Activated T-helper 1 cell treated with anti-CD3 and anti-CD28 coated beads, Interleukin-12 subunit alpha, Interleukin-12 subunit beta, Interleukin-2, Interleukin-4 antibody, amounts not matched to agents 30 ng/mL and 10 ng/mL and 1 ng/mL, durations not matched to agents 14 hours and 24 hours and 36 hours (primary cell): ENCODE measurements around the gene GANC. TPM values are rescaled to one million over a fixed set of nuclear protein-coding genes. Genes with fewer than 3 reads are reported as not detected.

Experiments used
- DNase-seq: peaks from one replicate; pipeline ENCODE4 v3.0.0; 2021; ENCODE audit warnings: low spot score
- H3K27ac Mint-ChIP-seq: one replicate; pipeline ENCODE4 v1.8.0; 2021; ENCODE audit warnings: mild to moderate bottlenecking, mixed read lengths
- H3K27me3 Mint-ChIP-seq: one replicate; pipeline ENCODE4 v1.8.0; 2022; ENCODE audit warnings: mild to moderate bottlenecking, moderate library complexity, mixed read lengths; ENCODE audit not compliant: insufficient read depth
- H3K36me3 Mint-ChIP-seq: one replicate; pipeline ENCODE4 v1.8.0; 2021; ENCODE audit warnings: low read depth, mixed read lengths
- H3K4me1 Mint-ChIP-seq: one replicate; pipeline ENCODE4 v1.8.0; 2021; ENCODE audit warnings: low read depth, mixed read lengths
- H3K4me3 Mint-ChIP-seq: one replicate; pipeline ENCODE4 v1.8.0; 2021; ENCODE audit warnings: mild to moderate bottlenecking, moderate library complexity, mixed read lengths
- H3K9me3 Mint-ChIP-seq: one replicate; pipeline ENCODE4 v1.8.0; 2021; ENCODE audit warnings: mixed read lengths
- intact Hi-C: fragments of 100-400 bp; cut with micrococcal nuclease; formaldehyde crosslinking; loops from one replicate; pipeline ENCODE4 v1.15.1; 2024
- total RNA-seq: library from RNA; stranded (reverse); gene quantifications from 2 replicates; pipeline ENCODE4 v1.2.3, GENCODE V29; 2022

GANC gene
- total RNA-seq, 1 donor from 2014 or later: 15.2 TPM

DNA sequence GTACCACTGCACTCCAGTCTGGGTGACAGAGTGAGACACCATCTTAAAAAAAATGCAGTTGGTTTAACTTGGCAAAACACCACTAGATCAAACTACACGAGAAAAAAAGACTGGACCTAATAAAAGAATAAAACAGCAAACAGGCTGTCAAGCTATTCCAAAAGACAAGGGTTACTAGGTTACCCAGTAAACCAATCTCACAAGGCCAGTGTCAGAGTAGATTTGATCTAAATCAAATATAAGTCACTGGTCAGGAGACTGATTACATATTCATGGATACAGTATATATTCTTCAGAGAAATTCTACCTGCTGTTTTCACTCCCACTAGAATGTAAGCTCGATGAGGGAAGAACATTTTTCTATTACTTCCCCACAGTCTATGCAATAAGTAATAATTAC is 2.5 kb upstream of the GANC start:
- intact Hi-C loops: loop anchor here (5.0 kb wide), 3 partner anchors 202 to 868 kb away; partner anchors contain the start of genes MAPKBP1 and NDUFAF1

DNA sequence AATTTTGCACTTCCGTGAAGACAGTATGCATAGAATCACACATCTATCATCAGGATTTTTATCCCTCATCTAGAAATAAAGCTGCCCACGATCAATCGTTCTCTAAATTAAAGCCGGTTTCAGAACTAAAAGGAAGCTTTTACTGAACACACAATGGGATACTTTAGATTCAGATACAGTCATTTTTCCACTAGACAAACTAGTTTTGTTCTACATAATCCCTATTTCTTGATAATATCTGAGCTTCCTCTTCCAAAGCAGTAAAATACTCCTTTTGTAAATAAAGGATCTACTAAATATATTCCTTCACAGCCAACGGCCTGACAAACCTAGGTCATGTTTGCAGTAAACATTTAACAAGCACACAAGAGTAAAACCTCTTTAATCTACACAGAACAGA is 2.0 kb upstream of the GANC start:
- peak overlapping the region; percentile 16 for H3K4me3 Mint-ChIP-seq
- H3K27me3 Mint-ChIP-seq: no peaks in the 10 kb centered on the region
- DNase-seq: no peak
- no peak overlapping the region for H3K27ac Mint-ChIP-seq
- peaks cover 17% of the 10 kb centered on the region for H3K36me3 Mint-ChIP-seq
- intact Hi-C loops: loop anchor here (5.0 kb wide), 3 partner anchors 201 to 869 kb away; partner anchors contain the start of genes MAPKBP1 and NDUFAF1
- peaks cover 51% of the 10 kb centered on the region for H3K4me1 Mint-ChIP-seq
- H3K9me3 Mint-ChIP-seq: no peaks in the 10 kb centered on the region

More for the DNA sequence above, 2.5 kb upstream of the GANC start:
- peaks cover 22% of the 10 kb centered on the region for H3K36me3 Mint-ChIP-seq
- no peaks in the 10 kb centered on the region for H3K9me3 Mint-ChIP-seq
- H3K27ac Mint-ChIP-seq: no peak overlapping the region
- H3K27me3 Mint-ChIP-seq: no peaks in the 10 kb centered on the region
- H3K4me3 Mint-ChIP-seq: no peak overlapping the region
- DNase-seq: no peak
- peaks cover 51% of the 10 kb centered on the region for H3K4me1 Mint-ChIP-seq

DNA sequence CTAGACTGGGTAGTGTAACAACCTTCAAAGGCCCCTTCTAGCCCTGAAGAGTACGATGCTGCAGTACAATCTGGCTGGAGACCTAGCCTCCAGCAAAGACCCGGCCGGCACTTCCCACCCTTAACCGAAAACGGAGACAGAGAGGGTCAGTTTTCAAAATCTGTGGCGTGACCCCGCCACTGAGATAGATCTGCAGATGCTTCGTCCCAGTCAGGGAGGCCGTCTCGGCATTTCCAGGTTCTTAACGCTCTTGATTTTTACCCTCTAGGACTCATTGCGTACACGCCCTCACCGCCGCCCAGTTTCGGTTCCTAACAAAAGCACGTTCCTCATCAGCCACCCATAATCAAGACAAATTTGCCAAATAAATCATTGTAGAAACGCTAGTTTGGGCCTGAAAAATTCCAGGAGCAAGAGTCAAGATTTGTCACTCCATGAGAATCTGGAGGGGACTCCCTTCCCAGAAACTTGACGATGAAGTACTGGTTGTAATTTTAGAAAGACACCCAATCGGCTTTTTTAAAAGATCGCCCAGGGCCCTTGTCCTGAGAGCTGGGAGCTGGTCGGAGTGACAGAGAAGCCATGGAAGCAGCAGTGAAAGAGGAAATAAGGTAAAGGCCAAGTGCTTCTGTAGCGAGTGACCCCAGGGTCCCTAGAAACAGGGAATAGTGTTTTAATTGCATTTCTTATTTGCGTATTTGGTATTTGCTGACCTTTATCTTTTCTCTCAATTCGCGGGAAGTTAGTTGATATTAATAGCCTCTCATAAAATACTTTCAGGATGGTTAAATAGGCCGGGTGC is 1.1 kb downstream of the GANC start:
- H3K4me1 Mint-ChIP-seq: peaks cover 55% of the 10 kb centered on the region
- H3K4me3 Mint-ChIP-seq: peak overlapping the region; percentile 99
- DNase-seq: peak; percentile 57
- H3K36me3 Mint-ChIP-seq: peaks cover 8% of the 10 kb centered on the region
- H3K27ac Mint-ChIP-seq: peak overlapping the region; percentile 98
- H3K9me3 Mint-ChIP-seq: no peaks in the 10 kb centered on the region
- intact Hi-C loops: loop anchor here (1.0 to 5.0 kb wide), 14 partner anchors 66 to 1467 kb away; partner anchors contain the start of genes DNAJC17, EHD4, HAUS2 and LRRC57
- H3K27me3 Mint-ChIP-seq: no peaks in the 10 kb centered on the region

DNA sequence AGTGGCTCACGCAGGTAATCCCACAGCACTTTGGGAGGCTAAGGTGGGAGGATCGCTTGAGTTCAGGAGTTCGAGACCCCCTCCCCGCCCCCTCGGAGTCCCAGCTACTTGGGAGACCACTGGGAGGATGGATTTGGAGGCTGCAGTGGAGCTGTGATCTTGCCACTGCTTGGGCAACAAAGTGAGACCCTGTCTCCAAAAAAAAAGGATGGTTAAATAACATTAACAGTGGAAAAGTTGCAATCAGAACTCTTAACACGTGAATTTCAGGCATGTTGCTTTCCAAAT is 1.6 kb downstream of the GANC start:
- H3K27ac Mint-ChIP-seq: peak overlapping the region; percentile 98
- peak overlapping the region; percentile 99 for H3K4me3 Mint-ChIP-seq
- H3K27me3 Mint-ChIP-seq: no peaks in the 10 kb centered on the region
- H3K36me3 Mint-ChIP-seq: peaks cover 8% of the 10 kb centered on the region
- H3K9me3 Mint-ChIP-seq: no peaks in the 10 kb centered on the region
- H3K4me1 Mint-ChIP-seq: peaks cover 61% of the 10 kb centered on the region
- DNase-seq: no peak
- intact Hi-C loops: loop anchor here (5.0 kb wide), 3 partner anchors 198 to 872 kb away; partner anchors contain the start of genes MAPKBP1 and NDUFAF1

DNA sequence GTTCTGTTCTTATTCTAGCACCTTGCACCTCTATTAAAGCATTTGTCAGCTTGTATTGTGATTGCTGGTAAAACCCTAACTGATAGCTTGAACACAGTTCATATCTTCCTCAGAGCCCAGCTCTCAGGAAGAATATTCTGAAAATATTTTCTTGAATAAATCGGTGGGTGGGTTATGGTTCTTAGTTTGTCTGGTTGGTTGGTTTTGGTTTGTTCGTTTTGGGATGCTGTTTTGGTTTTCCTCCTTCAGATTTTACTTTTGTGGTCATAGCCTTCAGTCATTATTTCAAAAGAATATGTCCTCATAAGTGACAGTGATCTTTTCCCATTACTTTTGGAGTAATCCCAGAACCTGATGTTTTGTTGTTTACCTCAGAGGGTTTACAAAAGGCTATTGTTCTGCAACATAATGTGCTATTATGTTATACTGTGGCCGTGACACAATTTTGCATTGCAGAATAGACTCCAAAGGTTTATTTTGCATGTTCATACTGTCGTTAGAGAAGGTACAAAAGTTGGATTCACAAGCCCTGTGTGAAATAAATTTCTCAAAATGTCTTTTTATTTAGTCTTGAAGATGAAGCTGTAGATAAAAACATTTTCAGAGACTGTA is 2.9 kb downstream of the GANC start:
- Mint-ChIP-seq H3K27ac (peak overlapping the region; percentile 75), H3K27me3 (no peaks in the 10 kb centered on the region), H3K36me3 (peaks cover 5% of the 10 kb centered on the region), H3K9me3 (no peaks in the 10 kb centered on the region), H3K4me1 (peaks cover 62% of the 10 kb centered on the region), H3K4me3 (peak overlapping the region; percentile 81)
- intact Hi-C loops: no loop called here
- no peak for DNase-seq

DNA sequence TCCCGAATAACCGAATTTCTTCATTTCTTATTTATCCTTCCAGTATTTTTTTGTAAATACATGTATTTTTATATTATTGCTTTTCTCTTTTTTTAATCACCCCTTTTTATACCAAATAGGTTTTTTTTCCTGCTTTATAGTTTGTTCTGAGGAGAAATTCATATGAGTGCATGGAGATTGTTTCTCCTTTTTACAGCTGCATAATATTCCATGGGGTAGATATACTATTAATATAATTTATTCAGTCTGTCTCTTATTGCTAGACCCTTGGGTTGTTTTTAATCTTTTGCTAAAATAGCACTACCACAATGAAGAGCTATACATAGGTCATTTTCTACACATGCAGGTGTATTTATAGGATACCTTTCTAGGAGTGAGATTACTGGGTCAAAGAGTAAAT is 3.8 kb downstream of the GANC start:
- Mint-ChIP-seq H3K27ac (no peak overlapping the region), H3K36me3 (peaks cover 3% of the 10 kb centered on the region), H3K4me1 (peaks cover 55% of the 10 kb centered on the region), H3K9me3 (no peaks in the 10 kb centered on the region), H3K27me3 (no peaks in the 10 kb centered on the region), H3K4me3 (no peak overlapping the region)
- DNase-seq: no peak
- intact Hi-C loops: no loop called here

DNA sequence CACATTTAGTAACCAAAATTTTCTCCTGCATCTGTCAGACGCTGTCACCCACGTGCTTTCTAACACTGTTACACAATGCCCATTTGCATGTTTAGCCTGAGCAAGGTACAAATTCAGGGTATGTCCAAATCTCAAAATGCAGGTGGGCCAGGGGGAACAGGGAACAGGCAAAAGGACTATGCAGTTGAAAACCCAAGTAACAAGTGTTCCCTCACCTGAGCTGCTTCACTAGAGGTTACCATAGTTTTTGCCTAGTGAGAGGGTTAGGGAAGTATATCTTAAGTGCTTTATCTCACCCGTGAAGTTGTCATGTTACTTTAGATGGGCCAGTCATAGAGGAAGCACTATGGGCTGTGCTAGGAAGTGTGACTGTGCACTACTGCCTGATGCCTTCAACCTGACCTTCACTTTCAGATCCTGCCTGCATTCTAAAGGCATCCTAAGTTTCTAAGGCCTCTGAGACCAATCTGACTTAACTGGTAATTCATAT is 6.3 kb downstream of the GANC start:
- intact Hi-C loops: no loop called here
- Mint-ChIP-seq H3K4me1 (peaks cover 42% of the 10 kb centered on the region), H3K27me3 (no peaks in the 10 kb centered on the region), H3K27ac (no peak overlapping the region), H3K4me3 (no peak overlapping the region), H3K36me3 (peaks cover 5% of the 10 kb centered on the region), H3K9me3 (no peaks in the 10 kb centered on the region)
- no peak for DNase-seq

DNA sequence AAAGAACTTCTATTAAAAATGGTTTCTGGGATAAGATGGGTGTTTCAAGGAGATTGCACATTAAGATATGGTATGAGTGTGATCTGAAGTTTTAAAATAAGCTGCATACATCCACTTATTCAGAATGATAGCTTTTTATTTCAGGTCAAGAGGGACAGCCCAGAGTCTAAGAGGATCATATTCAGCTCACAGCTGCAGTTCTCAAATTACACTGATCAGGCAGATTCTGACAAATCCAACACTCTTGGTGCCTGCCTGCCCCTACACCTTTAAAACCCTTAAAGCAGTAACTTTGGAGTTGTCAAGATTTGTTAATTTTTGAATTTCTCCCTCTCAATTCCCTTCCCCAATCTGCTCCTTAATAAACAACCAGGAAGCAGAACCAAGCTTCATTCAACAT is 9.3 kb downstream of the GANC start:
- no peak for DNase-seq
- no peaks in the 10 kb centered on the region for H3K9me3 Mint-ChIP-seq
- H3K27ac Mint-ChIP-seq: no peak overlapping the region
- H3K4me3 Mint-ChIP-seq: no peak overlapping the region
- H3K27me3 Mint-ChIP-seq: no peaks in the 10 kb centered on the region
- intact Hi-C loops: no loop called here
- peaks cover 7% of the 10 kb centered on the region for H3K36me3 Mint-ChIP-seq
- peaks cover 22% of the 10 kb centered on the region for H3K4me1 Mint-ChIP-seq

DNA sequence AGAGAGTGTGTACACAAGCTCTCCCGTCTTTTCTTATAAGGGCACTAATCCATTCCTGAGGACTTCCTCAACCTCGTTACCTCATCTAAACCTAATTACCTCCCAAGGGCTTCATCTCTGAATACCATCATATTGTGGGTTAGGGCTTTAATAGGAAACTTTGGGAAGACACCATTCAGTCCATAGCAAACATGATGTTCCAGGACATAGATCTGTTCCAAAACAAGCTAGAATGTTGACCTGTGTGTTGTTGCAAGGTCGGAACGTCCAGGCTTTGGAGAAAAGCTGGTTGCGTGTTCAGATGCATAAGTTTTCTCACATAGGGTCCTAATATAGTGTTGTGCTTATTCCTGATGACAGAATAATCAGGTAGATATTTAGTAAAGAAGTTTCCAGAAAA is 9.9 kb downstream of the GANC start:
- Mint-ChIP-seq H3K9me3 (no peaks in the 10 kb centered on the region), H3K4me3 (no peak overlapping the region), H3K27ac (no peak overlapping the region), H3K27me3 (no peaks in the 10 kb centered on the region), H3K36me3 (peaks cover 7% of the 10 kb centered on the region), H3K4me1 (peaks cover 22% of the 10 kb centered on the region)
- no peak for DNase-seq
- intact Hi-C loops: no loop called here

DNA sequence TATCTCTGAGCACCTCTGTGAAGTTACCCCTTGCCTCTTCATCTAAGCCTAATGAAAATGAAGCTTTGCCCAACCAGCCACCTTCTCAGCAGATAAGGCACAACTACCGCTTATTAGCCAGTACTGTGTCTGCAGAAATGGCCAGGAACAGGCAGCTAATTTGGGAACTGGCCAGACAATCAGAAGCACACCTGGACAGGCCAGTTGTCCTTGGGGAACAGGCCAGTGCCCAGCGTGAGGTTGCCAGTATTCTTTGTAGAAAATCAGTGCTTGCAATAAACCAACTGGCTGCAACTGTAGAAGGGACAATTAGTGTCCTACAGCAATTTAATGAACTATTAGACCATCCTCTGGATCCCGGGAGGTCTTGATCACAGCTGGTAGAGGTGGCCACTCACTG is 10.7 kb downstream of the GANC start:
- no peak for DNase-seq
- Mint-ChIP-seq H3K27me3 (no peaks in the 10 kb centered on the region), H3K36me3 (peaks cover 5% of the 10 kb centered on the region), H3K27ac (no peak overlapping the region), H3K9me3 (no peaks in the 10 kb centered on the region), H3K4me3 (no peak overlapping the region), H3K4me1 (peaks cover 16% of the 10 kb centered on the region)
- intact Hi-C loops: no loop called here

DNA sequence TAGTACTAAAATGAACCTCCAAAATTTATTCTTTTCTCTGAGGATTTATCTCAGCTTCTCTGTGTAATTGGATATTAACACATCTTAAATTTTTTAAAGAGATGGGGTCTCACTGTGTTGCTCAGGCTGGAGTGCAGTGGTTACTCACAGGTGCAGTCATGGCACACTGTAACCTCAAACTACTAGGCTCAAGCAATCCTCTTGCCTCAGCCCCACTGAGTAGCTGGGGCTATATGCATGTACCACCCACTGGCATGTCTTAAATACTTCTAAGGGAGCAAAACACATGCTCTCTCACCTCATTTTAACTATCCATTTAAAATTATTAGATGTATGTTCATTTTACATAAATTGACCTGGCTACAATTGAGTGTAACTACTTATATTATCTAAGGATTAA is 11.6 kb downstream of the GANC start:
- H3K36me3 Mint-ChIP-seq: peaks cover 10% of the 10 kb centered on the region
- no peak overlapping the region for H3K4me3 Mint-ChIP-seq
- no peak for DNase-seq
- intact Hi-C loops: no loop called here
- no peaks in the 10 kb centered on the region for H3K9me3 Mint-ChIP-seq
- no peak overlapping the region for H3K27ac Mint-ChIP-seq
- peaks cover 14% of the 10 kb centered on the region for H3K4me1 Mint-ChIP-seq
- H3K27me3 Mint-ChIP-seq: no peaks in the 10 kb centered on the region

DNA sequence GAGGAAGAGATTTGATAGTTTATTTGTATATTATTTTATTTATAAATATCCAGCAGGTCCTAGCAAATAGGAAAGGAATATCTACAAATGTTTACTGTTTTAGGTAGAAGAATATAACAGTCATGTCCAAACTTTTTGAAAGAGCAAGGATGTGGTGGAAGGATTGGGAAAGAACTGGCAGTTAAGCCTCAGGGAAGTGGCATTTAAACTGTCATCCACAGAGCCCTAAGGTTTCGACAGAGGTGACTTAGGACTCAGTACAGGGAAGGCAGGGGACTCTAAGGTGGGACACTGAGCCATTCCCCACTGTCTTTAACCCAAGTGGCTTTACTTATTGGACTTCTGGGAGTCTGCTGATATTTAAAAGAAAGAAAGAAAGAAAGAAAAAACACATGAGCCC is 12.0 kb downstream of the GANC start:
- no peak for DNase-seq
- Mint-ChIP-seq H3K4me3 (no peak overlapping the region), H3K4me1 (peaks cover 9% of the 10 kb centered on the region), H3K9me3 (no peaks in the 10 kb centered on the region), H3K36me3 (peaks cover 10% of the 10 kb centered on the region), H3K27ac (no peak overlapping the region), H3K27me3 (no peaks in the 10 kb centered on the region)
- intact Hi-C loops: no loop called here

DNA sequence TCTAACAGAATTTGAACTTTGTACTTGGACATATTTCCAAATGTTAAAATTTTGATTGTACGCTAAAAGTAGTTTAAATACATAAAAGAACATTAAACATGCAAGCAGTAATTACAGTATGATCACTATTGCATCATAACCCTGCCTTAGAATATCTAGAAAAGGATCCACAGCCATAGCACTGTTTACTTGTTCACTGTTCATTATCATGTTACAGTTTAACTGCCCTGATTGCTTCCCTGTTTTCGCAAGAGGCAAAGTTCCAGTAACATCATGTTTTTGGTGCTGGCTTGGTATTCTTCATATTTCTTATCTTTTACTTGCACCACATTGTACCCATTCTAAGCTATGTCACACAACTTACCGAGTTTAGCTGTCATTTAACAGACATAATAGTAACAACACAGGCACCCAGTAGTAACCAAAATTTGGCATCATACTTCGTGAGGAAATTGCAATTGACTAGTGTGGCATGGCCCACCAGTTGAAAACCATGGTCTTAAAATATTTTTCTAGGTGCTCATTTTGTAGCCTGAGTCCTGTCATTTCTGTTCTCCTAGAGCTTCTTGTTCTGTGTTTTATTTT is 13.5 kb downstream of the GANC start:
- intact Hi-C loops: no loop called here
- Mint-ChIP-seq H3K27me3 (no peaks in the 10 kb centered on the region), H3K36me3 (peaks cover 11% of the 10 kb centered on the region), H3K4me3 (no peak overlapping the region), H3K4me1 (peaks cover 6% of the 10 kb centered on the region), H3K27ac (no peak overlapping the region), H3K9me3 (no peaks in the 10 kb centered on the region)
- no peak for DNase-seq
